ENCODE results near the gene ALG14. TPM values are rescaled to one million over a fixed set of nuclear protein-coding genes. Genes with fewer than 3 reads are reported as not detected.

Gene ALG14
- total and polyA plus RNA-seq, 4 donors: 0.50 to 3.2 (median 1.8) TPM

GRCh38 chr1:94994805-94995204 lies 77.9 kb downstream of the ALG14 start:
- Histone ChIP-seq H3K9me3 (ENCODE audit: control insufficient read depth, low read length) (no peaks in the 10 kb centered on the region), H3K4me3 (ENCODE audit: low read length in 2 of 2) (no peak overlapping the region), H3K36me3 (ENCODE audit: control insufficient read depth in 1 of 2, insufficient read depth in 2 of 2, low read length in 1 of 2) (peaks cover 0 to 1% of the 10 kb centered on the region in 2 donors), H3K27ac (ENCODE audit: low read depth in 1 of 2, low read length in 2 of 2) (no peak overlapping the region), H3K27me3 (ENCODE audit: control insufficient read depth in 1 of 2, insufficient read depth in 2 of 2, low read length in 1 of 2) (no peaks in the 10 kb centered on the region), H3K4me1 (ENCODE audit: control insufficient read depth in 1 of 2, insufficient read depth in 2 of 2, low read length in 2 of 2) (peaks cover 0 to 2% of the 10 kb centered on the region in 2 donors)
- ATAC-seq (ENCODE audit: low FRiP score) (no peak), DNase-seq (no peak)
- intact Hi-C loops (cut with DNase I): no loop called here
- WGBS, 2 donors: 38 to 43% methylated on average over 2 of the region's 2 CpGs

- Histone ChIP-seq H3K4me3 (ENCODE audit: low read length in 2 of 2) (no peak overlapping the region), H3K9me3 (ENCODE audit: control insufficient read depth, low read length) (no peaks in the 10 kb centered on the region), H3K27ac (ENCODE audit: low read depth in 1 of 2, low read length in 2 of 2) (no peak overlapping the region), H3K36me3 (ENCODE audit: control insufficient read depth in 1 of 2, insufficient read depth in 2 of 2, low read length in 1 of 2) (peaks cover 0 to 1% of the 10 kb centered on the region in 2 donors), H3K27me3 (ENCODE audit: control insufficient read depth in 1 of 2, insufficient read depth in 2 of 2, low read length in 1 of 2) (no peaks in the 10 kb centered on the region), H3K4me1 (ENCODE audit: control insufficient read depth in 1 of 2, insufficient read depth in 2 of 2, low read length in 2 of 2) (peaks cover 0 to 2% of the 10 kb centered on the region in 2 donors)
- WGBS, 2 donors: 47 to 56% methylated on average over 4 of the region's 4 CpGs
- ATAC-seq (ENCODE audit: low FRiP score) (no peak), DNase-seq (no peak)
- intact Hi-C loops (cut with DNase I): no loop called here
Measured at GRCh38 chr1:94993931-94994645, 78.7 kb downstream of the ALG14 start.

- Histone ChIP-seq H3K4me1 (ENCODE audit: control insufficient read depth in 1 of 2, insufficient read depth in 2 of 2, low read length in 2 of 2) (peaks cover 0 to 2% of the 10 kb centered on the region in 2 donors), H3K36me3 (ENCODE audit: control insufficient read depth in 1 of 2, insufficient read depth in 2 of 2, low read length in 1 of 2) (peaks cover 0 to 1% of the 10 kb centered on the region in 2 donors), H3K9me3 (ENCODE audit: control insufficient read depth, low read length) (no peaks in the 10 kb centered on the region), H3K27me3 (ENCODE audit: control insufficient read depth in 1 of 2, insufficient read depth in 2 of 2, low read length in 1 of 2) (no peaks in the 10 kb centered on the region), H3K4me3 (ENCODE audit: low read length in 2 of 2) (no peak overlapping the region), H3K27ac (ENCODE audit: low read depth in 1 of 2, low read length in 2 of 2) (no peak overlapping the region)
- DNase-seq (no peak), ATAC-seq (ENCODE audit: low FRiP score) (no peak)
- WGBS, 2 donors: 83% methylated on average over 2 of the region's 2 CpGs
- intact Hi-C loops (cut with DNase I): no loop called here
Measured at GRCh38 chr1:94992863-94993563, 79.7 kb downstream of the ALG14 start.

DNA sequence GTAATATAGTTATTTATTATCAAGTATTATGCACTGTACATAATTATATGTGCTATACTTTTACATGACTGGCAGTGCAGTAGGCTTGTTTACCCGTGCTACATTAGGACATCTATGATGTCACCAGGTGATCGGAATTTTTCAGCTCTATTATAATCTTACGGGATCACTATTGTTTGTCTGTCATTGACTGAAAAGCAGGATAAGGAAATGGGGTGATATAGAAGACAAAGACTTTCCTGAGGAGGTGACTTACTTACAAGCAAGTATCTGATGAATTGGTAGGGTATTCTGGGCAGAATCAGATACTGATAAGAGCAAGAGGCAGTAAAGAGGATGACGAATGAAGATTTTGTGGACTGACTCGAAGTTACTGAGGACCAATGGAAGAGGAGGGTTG lies 80.6 kb downstream of the ALG14 start:
- no peak overlapping the region for H3K27ac ChIP-seq (ENCODE audit: low read depth in 1 of 2, low read length in 2 of 2)
- no peak overlapping the region for H3K4me3 ChIP-seq (ENCODE audit: low read length in 2 of 2)
- H3K9me3 ChIP-seq (ENCODE audit: control insufficient read depth, low read length): no peaks in the 10 kb centered on the region
- ATAC-seq (ENCODE audit: low FRiP score) (no peak), DNase-seq (no peak)
- H3K36me3 ChIP-seq (ENCODE audit: control insufficient read depth in 1 of 2, insufficient read depth in 2 of 2, low read length in 1 of 2): peaks cover 0 to 1% of the 10 kb centered on the region in 2 donors
- peaks cover 0 to 2% of the 10 kb centered on the region in 2 donors for H3K4me1 ChIP-seq (ENCODE audit: control insufficient read depth in 1 of 2, insufficient read depth in 2 of 2, low read length in 2 of 2)
- WGBS, 2 donors: 92% methylated on average over 5 of the region's 5 CpGs
- intact Hi-C loops (cut with DNase I): no loop called here
- no peaks in the 10 kb centered on the region for H3K27me3 ChIP-seq (ENCODE audit: control insufficient read depth in 1 of 2, insufficient read depth in 2 of 2, low read length in 1 of 2)

DNA sequence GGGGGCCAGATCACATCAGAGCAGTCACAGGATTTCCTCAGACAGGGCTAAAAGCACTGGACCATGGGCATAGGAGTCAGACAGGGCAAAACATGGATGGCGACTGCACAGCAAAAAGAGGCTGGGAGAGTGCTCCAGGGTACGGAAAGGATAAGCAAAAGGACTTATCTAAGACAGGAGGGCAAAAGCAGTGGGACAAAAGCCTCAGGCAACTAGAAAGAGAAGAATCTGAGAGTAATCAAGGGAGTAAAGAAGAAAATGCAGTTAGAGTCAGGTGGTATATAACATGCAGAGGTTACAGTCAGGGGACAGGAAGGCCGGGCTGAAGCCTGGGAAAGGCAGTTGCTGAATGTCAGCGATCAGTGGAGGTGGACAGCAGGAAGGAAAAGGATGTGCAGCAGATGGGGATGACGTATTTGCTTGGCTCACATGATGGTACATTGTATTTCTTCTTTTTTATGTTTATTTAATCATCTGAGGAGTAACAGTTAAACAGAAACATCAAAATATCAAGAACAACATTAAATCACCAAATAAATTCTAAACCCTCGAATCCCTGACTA lies 82.8 kb downstream of the ALG14 start:
- intact Hi-C loops (cut with DNase I): no loop called here
- H3K4me1 ChIP-seq (ENCODE audit: control insufficient read depth in 1 of 2, insufficient read depth in 2 of 2, low read length in 2 of 2): peaks cover 0 to 2% of the 10 kb centered on the region in 2 donors
- H3K36me3 ChIP-seq (ENCODE audit: control insufficient read depth in 1 of 2, insufficient read depth in 2 of 2, low read length in 1 of 2): peaks cover 0 to 3% of the 10 kb centered on the region in 2 donors
- DNase-seq (no peak), ATAC-seq (ENCODE audit: low FRiP score) (no peak)
- H3K9me3 ChIP-seq (ENCODE audit: control insufficient read depth, low read length): no peaks in the 10 kb centered on the region
- H3K4me3 ChIP-seq (ENCODE audit: low read length in 2 of 2): no peak overlapping the region
- H3K27ac ChIP-seq (ENCODE audit: low read depth in 1 of 2, low read length in 2 of 2): no peak overlapping the region
- H3K27me3 ChIP-seq (ENCODE audit: control insufficient read depth in 1 of 2, insufficient read depth in 2 of 2, low read length in 1 of 2): no peaks in the 10 kb centered on the region
- 94 to 97% methylated on average over 6 of the region's 6 CpGs for WGBS, 2 donors

GRCh38 chr1:94989398-94989797 lies 83.4 kb downstream of the ALG14 start:
- ATAC-seq (ENCODE audit: low FRiP score) (no peak), DNase-seq (no peak)
- intact Hi-C loops (cut with DNase I): no loop called here
- Histone ChIP-seq H3K27ac (ENCODE audit: low read depth in 1 of 2, low read length in 2 of 2) (no peak overlapping the region), H3K4me1 (ENCODE audit: control insufficient read depth in 1 of 2, insufficient read depth in 2 of 2, low read length in 2 of 2) (peaks cover 0 to 2% of the 10 kb centered on the region in 2 donors), H3K9me3 (ENCODE audit: control insufficient read depth, low read length) (no peaks in the 10 kb centered on the region), H3K27me3 (ENCODE audit: control insufficient read depth in 1 of 2, insufficient read depth in 2 of 2, low read length in 1 of 2) (no peaks in the 10 kb centered on the region), H3K4me3 (ENCODE audit: low read length in 2 of 2) (no peak overlapping the region), H3K36me3 (ENCODE audit: control insufficient read depth in 1 of 2, insufficient read depth in 2 of 2, low read length in 1 of 2) (peaks cover 0 to 2% of the 10 kb centered on the region in 2 donors)
- WGBS, 2 donors: 29 to 40% methylated on average over 1 of the region's 1 CpG

GRCh38 chr1:94988356-94988755 lies 84.4 kb downstream of the ALG14 start:
- no peaks in the 10 kb centered on the region for H3K9me3 ChIP-seq (ENCODE audit: control insufficient read depth, low read length)
- peaks cover 0 to 2% of the 10 kb centered on the region in 2 donors for H3K36me3 ChIP-seq (ENCODE audit: control insufficient read depth in 1 of 2, insufficient read depth in 2 of 2, low read length in 1 of 2)
- H3K4me1 ChIP-seq (ENCODE audit: control insufficient read depth in 1 of 2, insufficient read depth in 2 of 2, low read length in 2 of 2): peaks cover 0 to 2% of the 10 kb centered on the region in 2 donors
- H3K27me3 ChIP-seq (ENCODE audit: control insufficient read depth in 1 of 2, insufficient read depth in 2 of 2, low read length in 1 of 2): no peaks in the 10 kb centered on the region
- H3K27ac ChIP-seq (ENCODE audit: low read depth in 1 of 2, low read length in 2 of 2): no peak overlapping the region
- H3K4me3 ChIP-seq (ENCODE audit: low read length in 2 of 2): no peak overlapping the region
- no peak for DNase-seq
- intact Hi-C loops (cut with DNase I): no loop called here
- no peak for ATAC-seq (ENCODE audit: low FRiP score)

DNA sequence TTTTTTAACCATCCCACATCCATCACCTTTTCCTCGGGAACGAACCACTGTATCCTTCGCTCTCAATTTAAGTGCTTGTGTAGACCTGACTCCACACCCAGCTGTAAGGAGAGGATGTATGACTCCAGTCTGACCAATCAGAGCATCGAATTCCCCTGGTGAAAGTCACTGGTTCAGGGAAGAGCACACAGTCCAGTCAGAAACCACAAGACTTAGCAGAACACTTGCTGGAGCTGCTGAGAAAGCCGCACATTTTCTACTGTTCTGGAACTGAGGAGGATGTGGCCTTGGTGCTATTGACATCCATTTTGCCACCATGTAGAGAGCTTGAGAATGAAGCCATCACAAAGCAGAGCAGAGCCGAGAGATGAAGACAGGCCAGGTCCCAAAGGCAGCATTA lies 86.0 kb downstream of the ALG14 start:
- intact Hi-C loops (cut with DNase I): no loop called here
- Histone ChIP-seq H3K4me1 (ENCODE audit: control insufficient read depth in 1 of 2, insufficient read depth in 2 of 2, low read length in 2 of 2) (peaks cover 0 to 2% of the 10 kb centered on the region in 2 donors), H3K27me3 (ENCODE audit: control insufficient read depth in 1 of 2, insufficient read depth in 2 of 2, low read length in 1 of 2) (no peaks in the 10 kb centered on the region), H3K4me3 (ENCODE audit: low read length in 2 of 2) (no peak overlapping the region), H3K9me3 (ENCODE audit: control insufficient read depth, low read length) (no peaks in the 10 kb centered on the region), H3K27ac (ENCODE audit: low read depth in 1 of 2, low read length in 2 of 2) (no peak overlapping the region), H3K36me3 (ENCODE audit: control insufficient read depth in 1 of 2, insufficient read depth in 2 of 2, low read length in 1 of 2) (peaks cover 0 to 2% of the 10 kb centered on the region in 2 donors)
- 85 to 96% methylated on average over 6 of the region's 6 CpGs for WGBS, 2 donors
- DNase-seq (no peak), ATAC-seq (ENCODE audit: low FRiP score) (no peak)

Measured in aorta (tissue), 5 donors.